HG03520 (cell line): ENCODE data around the gene IL6ST.
"Not testable (repeated sequence)": the region's sequence is repeated elsewhere in the genome, so short reads cannot be mapped to it uniquely, and the experiment has no call there.

Experiments used
- ATAC-seq: cut with Tn5 transposase; IDR thresholded peaks from one replicate; pipeline ENCODE4 v1.9.1; 2021; ENCODE audit warnings: mild to moderate bottlenecking, moderate library complexity; ENCODE audit not compliant: unreplicated experiment

Gene IL6ST

GRCh38 chr5:55994495-55994997 lies at the start of gene IL6ST:
Gene IL6ST (minus strand): TSS chr5:55994963. CDS start chr5:55976278, 18,685 bp downstream.
- peak; percentile 34 for ATAC-seq

DNA sequence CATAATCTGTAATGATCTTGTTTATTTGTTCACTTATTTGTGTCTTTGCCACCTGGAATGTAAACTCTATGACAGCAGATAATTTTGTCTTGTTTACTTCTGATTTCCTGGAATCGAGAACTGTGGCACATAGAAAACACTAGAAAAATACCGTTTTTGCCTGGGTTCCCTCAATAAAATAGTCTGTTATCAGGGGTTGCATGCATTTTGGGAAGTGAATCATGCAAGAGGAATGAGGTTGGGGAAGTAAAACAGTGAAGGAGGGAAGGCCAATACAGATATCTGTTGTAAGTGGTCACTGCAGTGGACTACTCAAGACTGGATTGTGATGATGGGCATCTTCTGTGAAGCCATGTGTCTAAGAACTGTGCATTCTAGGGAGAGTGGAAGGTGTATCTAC lies 45.2 kb upstream of the IL6ST start:
- no peak for ATAC-seq

GRCh38 chr5:56038206-56038605 lies 43.4 kb upstream of the IL6ST start:
- ATAC-seq, result not testable (repeated sequence)

DNA sequence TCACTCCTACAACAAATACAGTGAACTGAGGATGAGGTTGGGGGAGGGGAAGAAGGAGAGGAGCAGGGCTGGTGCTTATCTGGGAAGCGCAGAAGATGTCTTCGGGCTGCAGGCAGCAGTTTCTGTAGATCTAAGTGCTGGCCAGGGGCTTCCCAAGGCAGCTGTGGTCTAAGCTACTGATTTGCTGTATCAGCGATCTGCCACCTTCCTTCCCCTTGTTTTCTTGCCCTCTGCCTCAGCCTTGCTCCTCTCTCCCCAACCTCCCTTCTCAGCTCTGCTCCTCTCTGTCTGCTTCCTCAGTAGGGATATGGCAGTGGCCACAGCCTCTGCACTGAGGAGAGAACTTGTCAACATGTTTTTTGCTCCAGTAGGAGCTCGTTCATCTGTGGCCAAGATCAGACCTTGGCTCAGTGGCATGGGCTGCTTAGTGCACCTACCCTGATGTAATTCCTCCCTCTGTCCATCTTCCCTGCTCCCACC lies 42.8 kb upstream of the IL6ST start:
- ATAC-seq, result no peak

DNA sequence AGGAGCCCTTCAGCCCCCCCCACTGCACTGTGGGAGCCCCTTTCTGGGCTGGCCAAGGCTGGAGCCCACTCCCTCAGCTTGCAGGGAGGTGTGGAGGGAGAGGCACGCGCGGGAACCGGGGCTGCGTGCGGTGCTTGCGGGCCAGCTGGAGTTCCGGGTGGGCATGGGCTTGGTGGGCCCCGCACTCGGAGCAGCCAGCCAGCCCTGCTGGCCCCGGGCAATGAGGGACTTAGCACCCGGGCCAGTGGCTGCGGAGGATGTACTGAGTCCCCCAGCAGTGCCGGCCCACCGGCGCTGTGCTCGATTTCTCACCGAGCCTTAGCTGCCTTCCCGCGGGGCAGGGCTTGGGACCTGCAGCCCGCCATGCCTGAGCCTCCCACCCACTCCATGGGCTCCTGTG lies 40.6 kb upstream of the IL6ST start:
- not testable (repeated sequence) for ATAC-seq

- ATAC-seq, result not testable (repeated sequence)
These were observed 35.3 kb upstream of the IL6ST start for GRCh38 chr5:56029871-56030630.

DNA sequence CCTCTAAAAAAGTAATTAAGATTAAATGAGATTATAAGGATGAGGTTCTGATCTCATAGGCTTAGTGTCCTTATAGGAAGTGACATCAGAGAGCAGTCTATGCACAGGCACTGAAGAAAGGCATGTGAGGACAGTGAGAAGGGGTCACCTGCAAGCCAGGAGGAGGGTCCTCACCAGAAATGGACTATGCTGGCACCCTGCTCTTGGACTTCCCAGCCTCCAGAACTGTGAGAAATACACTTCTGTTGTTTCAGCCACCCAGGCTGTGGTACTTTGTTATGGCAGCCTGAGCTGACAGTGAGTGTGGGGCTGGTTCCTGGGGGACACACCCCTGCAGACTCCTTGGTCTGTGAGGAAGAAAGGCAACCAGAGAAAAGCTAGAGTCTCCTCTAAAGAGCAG lies 34.7 kb upstream of the IL6ST start:
- no peak for ATAC-seq

- no peak for ATAC-seq
These were observed 33.9 kb upstream of the IL6ST start for GRCh38 chr5:56028708-56029107.

- peak; percentile 87 for ATAC-seq
These were observed 32.1 kb upstream of the IL6ST start for GRCh38 chr5:56026863-56027300.

- no peak for ATAC-seq
These were observed 30.6 kb upstream of the IL6ST start for GRCh38 chr5:56025151-56025885.

DNA sequence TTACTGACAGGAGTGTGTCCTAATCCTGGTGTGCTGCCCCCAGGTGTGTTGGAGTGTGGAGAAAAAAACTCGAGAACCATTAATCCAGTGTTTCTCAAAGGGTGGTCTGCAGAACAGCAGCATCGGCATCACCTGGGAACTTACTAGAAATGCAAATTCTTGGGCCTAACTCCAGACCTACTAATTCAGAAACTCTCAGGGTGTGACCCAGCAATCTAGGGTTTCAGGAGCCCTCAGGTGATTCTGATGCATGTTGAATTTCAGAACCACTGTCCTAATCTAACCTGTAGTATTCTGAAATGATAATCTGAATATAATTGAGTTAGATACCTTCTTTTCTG lies 30.0 kb upstream of the IL6ST start:
- ATAC-seq, result no peak

GRCh38 chr5:56023296-56023695 lies 28.5 kb upstream of the IL6ST start:
- no peak for ATAC-seq

- ATAC-seq, result no peak
These were observed 24.8 kb upstream of the IL6ST start for GRCh38 chr5:56019306-56020272.

- no peak for ATAC-seq
These were observed 24.1 kb upstream of the IL6ST start for GRCh38 chr5:56018832-56019231.

- ATAC-seq, result not testable (repeated sequence)
These were observed 19.9 kb upstream of the IL6ST start for GRCh38 chr5:56014701-56015100.

DNA sequence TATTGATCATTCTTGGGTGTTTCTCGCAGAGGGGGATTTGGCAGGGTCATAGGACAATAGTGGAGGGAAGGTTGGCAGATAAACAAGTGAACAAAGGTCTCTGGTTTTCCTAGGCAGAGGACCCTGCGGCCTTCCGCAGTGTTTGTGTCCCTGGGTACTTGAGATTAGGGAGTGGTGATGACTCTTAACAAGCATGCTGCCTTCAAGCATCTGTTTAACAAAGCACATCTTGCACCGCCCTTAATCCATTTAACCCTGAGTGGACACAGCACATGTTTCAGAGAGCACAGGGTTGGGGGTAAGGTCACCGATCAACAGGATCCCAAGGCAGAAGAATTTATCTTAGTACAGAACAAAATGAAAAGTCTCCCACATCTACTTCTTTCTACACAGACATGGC lies 19.2 kb upstream of the IL6ST start:
- not testable (repeated sequence) for ATAC-seq

DNA sequence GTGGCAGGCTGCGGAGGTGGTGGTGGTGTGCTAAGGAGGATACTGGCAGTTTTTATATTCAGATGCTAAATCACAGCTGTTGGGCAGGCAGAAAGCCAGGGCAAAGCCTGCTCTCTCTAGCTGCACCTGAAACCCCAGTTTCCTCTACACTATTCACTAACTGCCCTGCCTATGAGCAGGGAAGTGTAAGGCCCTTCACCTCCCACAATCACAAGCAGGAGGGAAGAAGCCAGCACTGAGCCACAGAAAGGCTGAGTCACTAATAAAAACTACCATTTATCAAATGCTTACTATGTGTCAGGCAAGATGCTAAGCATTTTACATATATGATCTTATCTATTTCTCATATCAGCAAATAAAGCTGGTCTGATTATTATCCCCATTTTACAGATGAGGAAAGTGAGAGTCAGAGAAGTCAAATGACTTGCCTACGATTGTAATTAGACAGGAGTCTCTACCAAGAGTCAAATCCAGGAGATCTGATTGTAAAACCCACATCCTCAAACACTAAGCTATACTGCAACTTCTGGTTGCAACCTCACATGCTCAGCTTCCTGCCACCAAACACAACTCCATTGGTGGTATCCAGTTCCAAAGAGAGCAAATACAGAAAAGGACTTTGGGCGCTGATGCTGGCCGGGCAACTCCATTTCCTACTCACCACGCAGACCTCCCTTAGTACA lies 17.7 kb upstream of the IL6ST start:
- ATAC-seq, result no peak

GRCh38 chr5:56011835-56012234 lies 17.1 kb upstream of the IL6ST start:
- no peak for ATAC-seq

DNA sequence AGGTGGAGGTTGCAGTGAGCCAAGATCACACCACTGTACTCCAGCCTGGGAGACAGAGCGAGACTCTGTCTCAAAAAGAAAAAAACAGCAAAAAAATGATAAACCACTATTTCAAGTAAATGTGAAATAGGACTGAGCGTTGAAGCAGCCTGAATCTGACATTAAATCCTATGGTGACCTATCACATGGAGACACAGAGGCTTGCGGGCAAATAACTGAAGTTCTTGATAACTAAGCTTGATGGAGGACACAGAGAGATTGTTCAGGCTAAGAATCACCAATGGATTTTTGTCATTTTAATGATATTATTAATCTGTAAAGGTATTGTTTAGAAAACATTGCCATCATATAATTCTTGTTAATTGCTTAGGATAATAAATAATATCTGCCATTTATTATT lies 15.7 kb upstream of the IL6ST start:
- ATAC-seq, result no peak

- no peak for ATAC-seq
These were observed 11.8 kb upstream of the IL6ST start for GRCh38 chr5:56006600-56006999.
